Measurements from ENCODE around the gene MS4A2.

MS4A2 gene

DNA sequence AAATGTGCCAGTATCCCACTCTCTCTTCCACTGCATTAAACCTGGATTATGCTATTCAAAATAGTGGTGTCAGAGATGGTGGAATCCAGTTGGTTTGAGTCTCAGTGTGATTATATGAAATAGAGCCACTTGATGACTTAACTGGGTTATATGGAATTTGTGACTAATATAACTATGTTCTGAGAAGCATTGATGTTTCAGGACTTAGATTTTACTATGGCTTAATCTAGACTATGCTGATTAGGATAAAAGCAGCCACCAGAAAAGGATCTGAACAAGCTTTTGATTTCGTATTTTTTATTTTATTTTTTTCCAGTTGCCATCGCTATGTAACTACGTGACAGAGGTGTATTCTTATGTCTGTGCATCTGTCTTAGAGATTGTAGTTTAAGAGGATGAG is 55.3 kb downstream of the MS4A2 start:
- Histone ChIP-seq H3K27ac (ENCODE audit: low read depth, low read length) (no peak overlapping the region), H4K12ac (ENCODE audit: low read depth, low read length) (no peak overlapping the region), H4K8ac (ENCODE audit: low read depth, low read length) (no peak overlapping the region), H3K14ac (ENCODE audit: low read length) (no peak overlapping the region), H2AFZ (ENCODE audit: insufficient read depth, low read length, poor library complexity) (no peak overlapping the region), H4K91ac (ENCODE audit: low read depth, low read length) (no peak overlapping the region), H3K18ac (ENCODE audit: low read length) (no peak overlapping the region), H3K23ac (ENCODE audit: low read length) (no peak overlapping the region), H3K27me3 (ENCODE audit: insufficient read depth, low read length) (no peaks in the 10 kb centered on the region), H2AK5ac (ENCODE audit: low read length) (no peak overlapping the region), H3K4ac (ENCODE audit: low read depth, low read length) (no peak overlapping the region), H3K36me3 (ENCODE audit: control insufficient read depth in 1 of 2, insufficient read depth in 2 of 2, low read length in 2 of 2) (no peaks in the 10 kb centered on the region), H3K4me1 (ENCODE audit: control insufficient read depth in 1 of 2, insufficient read depth in 2 of 2, low read length in 2 of 2) (no peaks in the 10 kb centered on the region), H3K9ac (ENCODE audit: low read length) (no peak overlapping the region), H3K79me2 (ENCODE audit: control insufficient read depth, insufficient read depth, low read length, poor library complexity) (no peaks in the 10 kb centered on the region), H3K4me2 (ENCODE audit: low read length) (no peak overlapping the region), H3K4me3 (ENCODE audit: low read depth, low read length) (no peak overlapping the region), H2BK120ac (ENCODE audit: insufficient read depth, low read length, poor library complexity) (no peak overlapping the region), H2BK5ac (ENCODE audit: low read depth, low read length, poor library complexity) (no peak overlapping the region), H3K9me3 (ENCODE audit: insufficient read depth, low read depth, low read length) (no peaks in the 10 kb centered on the region), H3K79me1 (ENCODE audit: low read length) (no peaks in the 10 kb centered on the region), H2BK12ac (ENCODE audit: low read length) (no peak overlapping the region)
- DNase-seq, result no peak
- WGBS (ENCODE audit: extremely low coverage, insufficient coverage, insufficient read length), result no CpG with 5 or more reads among the region's 3 CpGs

DNA sequence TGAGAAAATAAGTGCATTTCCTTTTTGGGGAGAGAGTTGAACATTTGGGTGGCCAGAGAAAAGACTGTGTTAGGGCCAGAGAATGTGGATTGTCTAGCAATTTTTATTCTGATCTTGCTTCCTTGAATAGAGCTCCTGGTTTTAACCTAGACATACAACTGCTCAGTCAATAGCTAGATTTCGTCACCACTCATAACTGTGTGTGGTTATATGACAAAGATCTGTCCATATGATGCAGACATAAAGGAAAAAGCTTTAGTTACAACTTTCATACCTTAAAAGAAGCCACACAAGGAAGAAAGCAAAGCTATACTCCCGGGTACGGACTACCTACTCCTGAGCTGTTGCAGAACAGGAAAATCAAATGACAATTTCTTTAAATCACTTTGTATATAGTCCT is 57.2 kb downstream of the MS4A2 start:
- Histone ChIP-seq H3K79me1 (ENCODE audit: low read length) (no peaks in the 10 kb centered on the region), H4K91ac (ENCODE audit: low read depth, low read length) (no peak overlapping the region)

More for the DNA sequence above, 57.2 kb downstream of the MS4A2 start:
- Histone ChIP-seq H4K8ac (ENCODE audit: low read depth, low read length) (no peak overlapping the region), H3K4ac (ENCODE audit: low read depth, low read length) (no peak overlapping the region), H3K9ac (ENCODE audit: low read length) (no peak overlapping the region), H4K12ac (ENCODE audit: low read depth, low read length) (no peak overlapping the region), H3K23ac (ENCODE audit: low read length) (no peak overlapping the region), H3K9me3 (ENCODE audit: insufficient read depth, low read depth, low read length) (no peaks in the 10 kb centered on the region), H2AFZ (ENCODE audit: insufficient read depth, low read length, poor library complexity) (no peak overlapping the region), H2AK5ac (ENCODE audit: low read length) (no peak overlapping the region), H3K36me3 (ENCODE audit: control insufficient read depth in 1 of 2, insufficient read depth in 2 of 2, low read length in 2 of 2) (no peaks in the 10 kb centered on the region), H3K79me2 (ENCODE audit: control insufficient read depth, insufficient read depth, low read length, poor library complexity) (no peaks in the 10 kb centered on the region), H3K27ac (ENCODE audit: low read depth, low read length) (no peak overlapping the region), H2BK120ac (ENCODE audit: insufficient read depth, low read length, poor library complexity) (no peak overlapping the region), H3K14ac (ENCODE audit: low read length) (no peak overlapping the region), H2BK12ac (ENCODE audit: low read length) (no peak overlapping the region), H3K27me3 (ENCODE audit: insufficient read depth, low read length) (no peaks in the 10 kb centered on the region), H3K4me2 (ENCODE audit: low read length) (no peak overlapping the region), H3K4me3 (ENCODE audit: low read depth, low read length) (no peak overlapping the region), H3K4me1 (ENCODE audit: control insufficient read depth in 1 of 2, insufficient read depth in 2 of 2, low read length in 2 of 2) (no peaks in the 10 kb centered on the region), H2BK5ac (ENCODE audit: low read depth, low read length, poor library complexity) (no peak overlapping the region), H3K18ac (ENCODE audit: low read length) (no peak overlapping the region)
- DNase-seq, result no peak
- no CpG with 5 or more reads among the region's 3 CpGs for whole genome bisulfite sequencing (ENCODE audit: extremely low coverage, insufficient coverage, insufficient read length)

Measured in trophoblast cell (in vitro differentiated cells and primary cell).